Measurements from ENCODE around the gene CITED2.

The CITED2 gene

GRCh38 chr6:139349464-139350020 lies 24.9 kb downstream of the CITED2 start:
- no peak for TF ChIP-seq CTCF (IDR thresholded peaks at IDR 0.05; ENCODE audit: low read depth, low read length)
- no peak for DNase-seq (ENCODE audit: extremely low read depth, low read depth)

DNA sequence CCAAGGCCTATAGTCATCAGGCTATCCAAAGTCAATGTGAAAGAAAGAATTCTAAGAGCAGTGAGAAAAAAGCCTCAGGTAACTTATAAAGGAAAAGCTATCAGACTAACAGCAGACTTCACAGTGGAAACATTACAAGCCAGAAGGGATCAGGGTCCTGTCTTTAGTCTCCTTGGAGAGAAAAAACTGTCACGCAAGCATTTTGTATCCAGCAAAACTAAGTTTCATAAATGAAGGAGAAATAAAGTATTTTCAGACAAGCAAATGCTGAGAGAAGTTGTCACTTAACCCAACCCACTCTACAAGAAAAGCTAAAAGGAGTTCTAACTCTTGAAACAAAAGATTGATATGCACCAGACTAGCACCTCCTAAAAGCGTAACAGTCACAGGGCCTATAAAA lies 28.1 kb downstream of the CITED2 start:
- no peak for TF ChIP-seq CTCF (IDR thresholded peaks at IDR 0.05; ENCODE audit: low read depth, low read length)
- DNase-seq (ENCODE audit: extremely low read depth, low read depth), result no peak

- no peak for DNase-seq (ENCODE audit: extremely low read depth, low read depth)
- TF ChIP-seq CTCF (IDR thresholded peaks at IDR 0.05; ENCODE audit: low read depth, low read length), result no peak
Measured at GRCh38 chr6:139344186-139344963, 30.1 kb downstream of the CITED2 start.

- DNase-seq (ENCODE audit: extremely low read depth, low read depth), result no peak
- no peak for TF ChIP-seq CTCF (IDR thresholded peaks at IDR 0.05; ENCODE audit: low read depth, low read length)
Measured at GRCh38 chr6:139343052-139343750, 31.2 kb downstream of the CITED2 start.

DNA sequence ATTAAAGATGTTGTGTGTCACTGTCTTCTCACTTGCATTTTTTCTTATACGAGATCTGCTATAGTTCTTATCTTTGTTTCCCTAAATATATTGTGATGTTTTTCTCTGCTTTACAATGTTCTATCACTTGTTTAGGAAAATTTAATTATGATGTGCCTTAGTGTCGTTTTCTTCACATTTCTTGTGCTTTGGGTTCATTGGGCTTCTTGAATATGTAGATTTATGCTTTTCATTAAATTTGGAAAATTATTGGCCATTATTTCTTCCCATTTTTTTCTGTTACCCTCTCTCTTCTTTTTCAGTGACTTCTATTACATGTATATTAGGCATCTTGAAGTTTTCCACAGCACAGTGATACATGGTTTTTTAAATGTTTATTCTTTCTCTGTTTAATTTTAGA lies 33.4 kb downstream of the CITED2 start:
- TF ChIP-seq CTCF (IDR thresholded peaks at IDR 0.05; ENCODE audit: low read depth, low read length), result no peak

DNA sequence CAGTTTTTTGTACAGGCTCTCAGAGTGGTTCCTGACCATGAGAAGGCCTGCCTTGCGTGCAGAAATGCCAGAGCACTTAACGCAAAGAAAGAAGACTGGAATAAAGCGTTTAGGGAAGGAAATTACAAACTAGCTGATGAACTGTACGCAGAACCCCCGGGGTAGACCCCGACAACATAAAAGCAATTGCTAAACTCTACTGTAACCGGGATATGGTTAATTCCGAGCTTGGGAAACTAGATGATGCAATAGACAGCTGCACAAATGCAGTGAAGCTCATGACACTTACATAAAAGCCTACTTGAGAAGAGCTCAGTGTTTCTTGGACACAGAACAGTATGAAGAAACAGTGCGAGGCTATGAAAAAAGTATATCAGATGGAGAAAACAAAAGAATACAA lies 35.7 kb downstream of the CITED2 start:
- peak; percentile 18 for DNase-seq (ENCODE audit: extremely low read depth, low read depth)
- TF ChIP-seq CTCF (IDR thresholded peaks at IDR 0.05; ENCODE audit: low read depth, low read length), result no peak

More for the DNA sequence above, 33.4 kb downstream of the CITED2 start:
- DNase-seq (ENCODE audit: extremely low read depth, low read depth), result no peak

DNA sequence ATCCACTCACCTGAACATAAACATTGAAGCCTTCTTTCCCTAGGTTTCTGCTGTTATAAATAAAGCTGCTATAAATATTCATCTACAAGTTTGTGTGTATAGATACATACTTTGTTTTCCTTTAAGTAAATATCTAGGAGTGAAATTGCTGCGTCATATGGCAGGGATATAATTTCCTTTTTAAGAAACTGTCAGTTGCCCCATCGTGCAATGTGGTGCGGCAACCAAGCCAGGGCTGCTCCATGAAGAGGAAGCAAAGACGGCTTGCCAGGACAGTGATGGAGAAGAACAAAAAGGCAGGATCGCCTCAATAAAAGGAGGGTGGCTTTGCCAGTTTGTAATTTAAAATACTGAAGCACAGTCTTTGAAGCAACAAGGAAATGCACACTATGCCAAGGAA lies 36.6 kb downstream of the CITED2 start:
- no peak for TF ChIP-seq CTCF (IDR thresholded peaks at IDR 0.05; ENCODE audit: low read depth, low read length)
- no peak for DNase-seq (ENCODE audit: extremely low read depth, low read depth)

Data from AG09319 (cell line).